ENCODE results near the gene COX6B1. TPM values are rescaled to one million over a fixed set of nuclear protein-coding genes. Genes with fewer than 3 reads are reported as not detected.

COX6B1 gene
- total and polyA plus RNA-seq, 8 donors: 119 to 491 (median 155) TPM

DNA sequence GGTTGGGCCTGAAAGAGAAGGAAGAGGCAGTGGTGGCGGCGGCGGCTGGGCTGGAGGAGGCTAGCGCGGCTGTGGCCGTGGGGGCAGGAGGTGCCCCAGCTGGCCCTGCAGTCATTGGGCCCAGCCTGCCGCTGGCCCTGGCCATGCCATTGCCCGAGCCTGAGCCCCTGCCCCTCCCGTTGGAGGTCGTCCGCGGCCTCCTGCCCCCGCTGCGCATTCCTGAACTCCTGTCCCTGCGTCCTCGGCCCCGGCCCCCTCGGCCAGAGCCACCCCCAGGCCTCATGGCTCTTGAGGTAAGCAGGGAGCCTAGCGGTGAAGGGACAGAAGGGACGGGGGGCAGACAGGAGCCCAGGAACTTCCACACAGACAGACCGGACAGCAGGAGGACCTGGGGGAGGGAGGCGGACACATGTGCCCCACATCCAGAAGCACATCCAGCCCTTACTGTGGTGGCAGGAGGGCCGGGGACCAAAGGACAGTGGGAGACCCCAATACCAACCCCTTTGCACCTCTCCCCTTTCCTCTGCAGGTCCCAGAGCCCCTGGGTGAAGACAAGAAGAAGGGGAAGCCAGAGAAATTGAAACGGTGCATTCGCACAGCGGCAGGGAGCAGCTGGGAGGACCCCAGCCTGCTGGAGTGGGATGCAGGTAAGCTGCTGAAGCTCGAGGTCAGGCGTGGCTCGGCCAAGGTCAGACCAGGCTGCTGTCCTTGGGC is 14.2 kb upstream of the COX6B1 start:
- ATAC-seq: no peak
- Histone ChIP-seq H3K27me3 (no peaks in the 10 kb centered on the region), H3K4me1 (peaks cover 5 to 13% (median 7%) of the 10 kb centered on the region in 3 donors), H3K36me3 (peaks cover 0 to 72% (median 26%) of the 10 kb centered on the region in 3 donors), H3K4me3 (no peak overlapping the region), H3K27ac (no peak overlapping the region), H3K9me3 (no peaks in the 10 kb centered on the region)
- no peak for TF ChIP-seq CTCF (IDR thresholded peaks at IDR 0.05)
- 88 to 89% methylated on average over 29 of the region's 29 CpGs for WGBS, 2 donors
- intact Hi-C loops (cut with DNase I): no loop called here
- DNase-seq: no peak
- no peak for FAIRE-seq

DNA sequence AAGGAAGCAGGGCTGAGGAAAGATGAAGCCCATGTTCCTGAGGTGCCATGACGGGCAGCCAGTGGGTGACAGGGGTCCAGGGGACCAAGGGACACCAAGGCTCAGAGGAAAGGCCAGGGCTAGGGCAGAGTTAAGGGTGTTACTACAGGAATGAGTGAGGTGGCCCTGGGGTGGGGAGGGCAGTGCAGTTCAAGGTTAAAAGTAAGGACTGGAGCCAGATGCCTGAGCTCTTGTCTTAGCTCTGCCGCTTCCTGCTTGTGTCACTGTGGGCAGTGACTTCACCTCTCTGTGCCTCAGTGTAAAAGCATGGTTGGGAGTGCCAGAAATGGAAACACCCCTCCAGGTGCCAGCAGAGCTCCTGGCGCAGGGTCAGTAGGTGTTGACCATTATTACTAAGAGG is 11.5 kb upstream of the COX6B1 start:
- H3K4me1 ChIP-seq: no peaks in the 10 kb centered on the region
- TF ChIP-seq CTCF (IDR thresholded peaks at IDR 0.05): no peak
- no peak for ATAC-seq
- FAIRE-seq: no peak
- H3K27me3 ChIP-seq: no peaks in the 10 kb centered on the region
- no peak overlapping the region for H3K27ac ChIP-seq
- intact Hi-C loops (cut with DNase I): no loop called here
- 91 to 93% methylated on average over 3 of the region's 3 CpGs for WGBS, 2 donors
- no peaks in the 10 kb centered on the region for H3K9me3 ChIP-seq
- peaks cover 0 to 59% (median 17%) of the 10 kb centered on the region in 3 donors for H3K36me3 ChIP-seq
- no peak for DNase-seq
- H3K4me3 ChIP-seq: no peak overlapping the region

- Histone ChIP-seq H3K27ac (no peak overlapping the region), H3K4me1 (no peaks in the 10 kb centered on the region), H3K27me3 (no peaks in the 10 kb centered on the region), H3K9me3 (no peaks in the 10 kb centered on the region), H3K4me3 (no peak overlapping the region), H3K36me3 (peaks cover 0 to 54% (median 17%) of the 10 kb centered on the region in 3 donors)
- no peak for TF ChIP-seq CTCF (IDR thresholded peaks at IDR 0.05)
- no peak for ATAC-seq
- no peak for DNase-seq
- no peak for FAIRE-seq
- WGBS, 2 donors: 93 to 96% methylated on average over 25 of the region's 25 CpGs
- intact Hi-C loops (cut with DNase I): no loop called here
Observed at GRCh38 chr19:35637165-35637564, 11.0 kb upstream of the COX6B1 start.

GRCh38 chr19:35639321-35639639 is 8.8 kb upstream of the COX6B1 start:
- Histone ChIP-seq H3K27me3 (no peaks in the 10 kb centered on the region), H3K36me3 (peaks cover 0 to 33% (median 12%) of the 10 kb centered on the region in 3 donors), H3K4me3 (no peak overlapping the region), H3K9me3 (no peaks in the 10 kb centered on the region), H3K4me1 (no peaks in the 10 kb centered on the region), H3K27ac (no peak overlapping the region)
- no peak for DNase-seq
- TF ChIP-seq CTCF (IDR thresholded peaks at IDR 0.05): no peak
- 53 to 68% methylated on average over 6 of the region's 6 CpGs for WGBS, 2 donors
- intact Hi-C loops (cut with DNase I): no loop called here
- no peak for FAIRE-seq
- no peak for ATAC-seq

- Histone ChIP-seq H3K9me3 (no peaks in the 10 kb centered on the region), H3K27me3 (no peaks in the 10 kb centered on the region), H3K27ac (no peak overlapping the region), H3K4me1 (no peaks in the 10 kb centered on the region), H3K4me3 (no peak overlapping the region), H3K36me3 (peaks cover 0 to 27% (median 10%) of the 10 kb centered on the region in 3 donors)
- 77 to 78% methylated on average over 8 of the region's 8 CpGs for WGBS, 2 donors
- FAIRE-seq (no peak), ATAC-seq (no peak), DNase-seq (no peak)
- intact Hi-C loops (cut with DNase I): no loop called here
- no peak for TF ChIP-seq CTCF (IDR thresholded peaks at IDR 0.05)
Observed at GRCh38 chr19:35639863-35640262, 8.3 kb upstream of the COX6B1 start.

Measured in pancreas (tissue), 10 donors.